Measurements from ENCODE around the gene B3GAT2.

Gene B3GAT2

GRCh38 chr6:70894001-70894400 is 62.9 kb downstream of the B3GAT2 start:
- DNase-seq, result no peak

- no peak for DNase-seq
Observed at GRCh38 chr6:70889270-70889669, 67.6 kb downstream of the B3GAT2 start.

GRCh38 chr6:70886661-70887060 is 70.2 kb downstream of the B3GAT2 start:
- DNase-seq, result no peak

GRCh38 chr6:70886071-70886470 is 70.8 kb downstream of the B3GAT2 start:
- DNase-seq, result no peak

GRCh38 chr6:70884074-70884983 is 72.5 kb downstream of the B3GAT2 start:
- DNase-seq, result peak; percentile 66

GRCh38 chr6:70879496-70879895 is 77.4 kb downstream of the B3GAT2 start:
- no peak for DNase-seq

- no peak for DNase-seq
Observed at GRCh38 chr6:70874181-70874913, 82.5 kb downstream of the B3GAT2 start.

GRCh38 chr6:70872469-70872868 is 84.4 kb downstream of the B3GAT2 start:
- DNase-seq, result no peak

- DNase-seq, result no peak
Observed at GRCh38 chr6:70864401-70864800, 92.5 kb downstream of the B3GAT2 start.

GRCh38 chr6:70863343-70863742 is 93.5 kb downstream of the B3GAT2 start:
- no peak for DNase-seq

GRCh38 chr6:70860920-70861319 is 95.9 kb downstream of the B3GAT2 start:
- no peak for DNase-seq

GRCh38 chr6:70860045-70860444 is 96.8 kb downstream of the B3GAT2 start:
- DNase-seq, result no peak

GRCh38 chr6:70857387-70858077 is 99.3 kb downstream of the B3GAT2 start:
- no peak for DNase-seq

- DNase-seq, result no peak
Observed at GRCh38 chr6:70852667-70853246, 104.1 kb downstream of the B3GAT2 start.

GRCh38 chr6:70849348-70850069 is 107.4 kb downstream of the B3GAT2 start:
- DNase-seq, result no peak

- DNase-seq, result no peak
Observed at GRCh38 chr6:70847106-70848084, 109.5 kb downstream of the B3GAT2 start.

GRCh38 chr6:70846207-70846835 is 110.5 kb downstream of the B3GAT2 start:
- no peak for DNase-seq

- no peak for DNase-seq
Observed at GRCh38 chr6:70844301-70844700, 112.6 kb downstream of the B3GAT2 start.

GRCh38 chr6:70843328-70843918 is 113.4 kb downstream of the B3GAT2 start:
- DNase-seq, result no peak

- no peak for DNase-seq
Observed at GRCh38 chr6:70842541-70842940, 114.3 kb downstream of the B3GAT2 start.
